Left ventricle myocardium superior (tissue), 1 donor: ENCODE results near the gene PATJ. TPM values are rescaled to one million over a fixed set of nuclear protein-coding genes. Genes with fewer than 3 reads are reported as not detected.
"Not testable (repeated sequence)": the region's sequence is repeated elsewhere in the genome, so short reads cannot be mapped to it uniquely, and the experiment has no call there.

Source experiments
- ATAC-seq: fragments of 200-7000 bp; cut with Tn5 transposase; one replicate; pipeline ENCODE4 v1.9.1; 2020; ENCODE audit warnings: mild to moderate bottlenecking, moderate library complexity
- DNase-seq: peaks from one replicate; pipeline ENCODE4 v3.0.0-alpha.2; 2020
- intact Hi-C: fragments of 100-400 bp; cut with micrococcal nuclease; formaldehyde crosslinking; loops from one replicate; pipeline ENCODE4 v1.11.0; 2022
- microRNA-seq: library from miRNA; unstranded; fragments of <30 nt; microRNA quantifications from one replicate; pipeline ENCODE4 v1.2.0, GENCODE V29; 2020; ENCODE audit warnings: borderline number of aligned reads
- total RNA-seq: library from RNA; stranded (reverse); fragmentation: NEBNext Ultra II Directional; extraction: Animal tissue kit (Norgen Biotek cat#: 25700); gene quantifications from one replicate; pipeline ENCODE4 v1.2.1, GENCODE V29; 2021
- donor health status: DM: no; HTN: yes; CAD: no; lungs with severe emphysema.

The PATJ gene
- total RNA-seq, 1 donor from 2014 or later, result 125 TPM

DNA sequence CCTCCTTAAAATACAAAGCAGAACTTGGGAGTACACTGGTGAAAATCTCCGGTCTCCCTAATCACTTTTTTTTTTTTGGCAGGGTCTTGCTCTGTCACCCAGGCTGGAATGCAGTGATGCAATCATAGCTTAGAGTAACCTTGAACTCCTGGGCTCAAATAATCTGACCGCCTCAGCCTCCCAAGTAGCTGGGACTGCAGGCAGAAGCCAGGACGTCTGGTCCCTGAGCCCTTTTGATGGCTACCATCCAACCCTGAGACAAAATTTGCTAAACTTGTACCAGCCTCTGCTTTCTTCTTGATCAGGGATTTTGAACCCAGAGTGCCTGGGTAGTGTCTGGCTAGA, 456.5 kb downstream of the PATJ start:
- DNase-seq, result no peak
- no peak for ATAC-seq
- intact Hi-C loops, result no loop called here

DNA sequence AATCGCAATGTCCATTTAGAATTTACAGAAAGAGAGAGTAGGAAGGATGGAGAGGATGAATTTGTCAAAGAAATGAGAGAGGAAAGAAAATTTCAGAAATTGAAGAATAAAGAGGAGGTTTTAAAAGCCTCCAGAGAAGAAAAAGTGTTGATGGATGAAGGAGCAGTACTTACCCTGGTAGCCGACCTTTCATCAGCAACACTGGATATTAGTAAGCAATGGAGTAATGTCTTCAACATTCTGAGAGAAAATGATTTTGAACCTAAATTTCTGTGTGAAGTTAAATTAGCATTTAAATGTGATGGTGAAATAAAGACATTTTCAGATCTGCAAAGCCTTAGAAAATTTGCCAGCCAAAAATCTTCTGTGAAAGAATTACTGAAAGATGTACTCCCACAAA, 464.9 kb downstream of the PATJ start:
- intact Hi-C loops, result no loop called here
- DNase-seq (no peak), ATAC-seq (no peak)

DNA sequence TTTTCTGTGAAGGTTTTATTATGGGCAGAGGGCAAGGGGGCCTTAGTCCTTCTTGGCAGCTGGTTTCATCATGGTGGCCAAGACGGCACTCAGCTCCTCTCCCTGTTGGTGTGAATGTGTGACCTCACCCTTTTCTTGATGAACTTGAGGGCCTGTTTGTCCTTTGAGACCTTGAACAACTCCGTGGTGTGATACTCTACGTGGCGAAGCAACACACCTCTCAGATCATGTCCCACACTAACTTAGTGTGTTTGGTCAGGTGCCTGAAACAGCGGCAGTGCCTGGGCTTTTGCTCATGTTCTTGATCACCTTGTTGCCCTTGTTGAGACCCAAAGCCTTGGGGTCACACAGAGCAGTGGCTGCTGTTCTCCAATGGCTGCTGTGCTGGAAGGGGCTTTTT, 465.8 kb downstream of the PATJ start:
- intact Hi-C loops, result no loop called here
- DNase-seq, result no peak
- ATAC-seq, result no peak

- intact Hi-C loops, result no loop called here
- ATAC-seq (no peak), DNase-seq (no peak)
These were observed 466.7 kb downstream of the PATJ start for GRCh38 chr1:62208970-62209369.

DNA sequence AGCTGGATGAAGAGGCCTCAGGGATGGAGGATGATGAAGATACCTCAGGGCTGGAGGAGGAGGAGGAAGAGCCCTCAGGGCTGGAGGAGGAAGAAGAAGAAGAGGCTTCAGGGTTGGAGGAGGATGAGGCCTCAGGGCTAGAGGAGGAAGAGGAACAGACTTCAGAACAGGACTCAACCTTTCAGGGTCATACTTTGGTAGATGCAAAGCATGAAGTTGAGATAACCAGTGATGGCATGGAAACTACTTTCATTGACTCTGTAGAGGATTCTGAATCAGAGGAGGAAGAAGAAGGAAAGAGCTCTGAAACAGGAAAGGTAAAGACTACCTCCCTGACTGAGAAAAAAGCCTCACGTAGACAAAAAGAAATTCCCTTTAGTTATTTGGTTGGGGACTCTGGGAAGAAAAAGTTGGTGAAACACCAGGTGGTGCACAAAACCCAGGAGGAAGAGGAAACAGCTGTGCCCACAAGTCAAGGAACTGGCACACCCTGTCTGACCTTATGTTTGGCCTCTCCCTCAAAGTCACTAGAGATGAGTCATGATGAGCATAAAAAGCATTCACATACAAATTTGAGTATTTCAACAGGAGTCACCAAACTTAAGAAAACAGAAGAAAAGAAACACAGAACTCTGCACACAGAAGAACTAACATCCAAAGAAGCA, 467.8 kb downstream of the PATJ start:
- intact Hi-C loops, result no loop called here
- ATAC-seq, result no peak
- no peak for DNase-seq

DNA sequence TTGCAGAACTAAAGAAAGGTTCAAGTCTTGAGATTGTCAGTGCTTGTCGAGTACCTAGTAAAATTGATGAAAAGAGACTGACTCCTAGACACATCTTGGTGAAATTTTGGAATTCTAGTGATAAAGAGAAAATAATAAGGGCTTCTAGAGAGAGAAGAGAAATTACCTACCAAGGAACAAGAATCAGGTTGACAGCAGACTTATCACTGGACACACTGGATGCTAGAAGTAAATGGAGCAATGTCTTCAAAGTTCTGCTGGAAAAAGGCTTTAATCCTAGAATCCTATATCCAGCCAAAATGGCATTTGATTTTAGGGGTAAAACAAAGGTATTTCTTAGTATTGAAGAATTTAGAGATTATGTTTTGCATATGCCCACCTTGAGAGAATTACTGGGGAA, 468.7 kb downstream of the PATJ start:
- intact Hi-C loops, result no loop called here
- DNase-seq, result no peak
- ATAC-seq, result no peak

DNA sequence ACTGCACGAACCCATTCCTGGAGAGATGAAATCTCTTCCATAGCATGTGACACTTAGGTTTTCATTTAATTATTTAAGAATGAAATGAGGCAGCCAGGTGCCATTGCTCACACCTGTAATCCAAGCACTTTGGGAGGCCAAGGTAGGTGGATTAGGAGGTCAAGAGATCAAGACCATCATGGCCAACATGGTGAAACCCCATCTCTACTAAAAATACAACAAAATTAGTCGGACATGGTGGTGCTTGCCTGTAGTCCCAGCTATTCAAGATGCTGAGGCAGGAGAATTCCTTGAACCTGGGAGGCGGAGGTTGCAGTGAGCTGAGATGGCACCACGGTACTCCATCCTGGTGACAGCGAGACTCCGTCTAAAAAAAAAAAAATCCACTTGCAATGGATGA, 470.1 kb downstream of the PATJ start:
- DNase-seq (no peak), ATAC-seq (no peak)
- intact Hi-C loops, result no loop called here

- no peak for DNase-seq
- no peak for ATAC-seq
- intact Hi-C loops, result no loop called here
These were observed 471.0 kb downstream of the PATJ start for GRCh38 chr1:62213075-62213914.

DNA sequence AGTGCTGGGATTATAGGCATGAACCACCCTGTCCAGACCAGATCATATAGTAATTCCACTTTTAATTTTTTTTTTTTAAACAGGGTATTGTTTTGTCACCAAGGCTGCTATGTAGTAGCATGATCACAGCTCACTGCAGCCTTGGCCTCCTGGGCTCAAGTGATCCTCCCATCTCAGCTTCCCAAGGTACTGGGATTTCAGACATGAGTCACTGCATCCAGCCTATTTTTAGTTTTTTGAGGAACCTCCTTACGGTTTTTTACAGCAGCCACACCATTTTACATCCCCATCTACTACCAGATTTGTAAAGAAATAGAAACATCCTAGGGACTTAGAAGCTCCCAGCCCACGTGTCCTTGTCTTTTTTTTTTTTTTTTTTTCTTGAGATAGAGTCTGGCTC, 476.3 kb downstream of the PATJ start:
- intact Hi-C loops, result no loop called here
- DNase-seq (no peak), ATAC-seq (no peak)

DNA sequence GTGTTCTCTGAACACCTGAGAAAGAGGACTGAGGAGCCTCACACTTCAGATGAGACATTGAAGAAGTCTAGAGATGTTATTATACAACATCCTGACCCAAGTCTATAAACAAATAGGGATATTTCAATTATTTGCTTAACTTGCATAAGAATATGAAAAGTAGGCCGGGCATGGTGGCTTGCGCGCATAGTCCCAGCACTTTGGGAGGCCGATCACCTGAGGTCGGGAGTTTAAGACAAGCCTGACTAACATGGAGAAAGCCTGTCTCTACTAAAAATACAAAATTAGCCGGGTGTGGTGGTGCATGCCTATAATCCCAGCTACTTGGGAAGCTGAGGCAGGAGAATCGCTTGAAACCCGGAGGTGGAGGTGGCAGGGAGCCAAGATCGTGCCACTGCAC, 478.2 kb downstream of the PATJ start:
- ATAC-seq, DNase-seq, intact Hi-C loops: not testable (repeated sequence)

DNA sequence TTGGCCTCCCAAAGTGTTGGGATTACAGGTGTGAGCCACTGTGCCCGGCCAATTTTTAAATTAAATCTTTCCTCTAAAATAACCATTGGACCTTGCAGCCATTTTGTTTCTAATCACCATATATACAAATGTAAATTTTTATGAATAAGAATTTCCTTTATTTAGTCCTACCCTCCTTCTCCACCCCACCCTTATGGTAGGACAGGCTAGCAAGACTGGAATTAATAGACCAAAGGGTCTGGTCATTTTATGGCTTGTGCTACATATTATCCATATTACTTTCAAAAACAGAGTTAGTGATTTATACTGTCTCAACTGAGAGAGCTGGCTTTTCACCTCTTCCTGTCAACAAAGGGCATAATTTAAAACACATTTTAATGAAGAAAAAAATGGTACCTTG, 478.9 kb downstream of the PATJ start:
- ATAC-seq (no peak), DNase-seq (no peak)
- intact Hi-C loops, result no loop called here

DNA sequence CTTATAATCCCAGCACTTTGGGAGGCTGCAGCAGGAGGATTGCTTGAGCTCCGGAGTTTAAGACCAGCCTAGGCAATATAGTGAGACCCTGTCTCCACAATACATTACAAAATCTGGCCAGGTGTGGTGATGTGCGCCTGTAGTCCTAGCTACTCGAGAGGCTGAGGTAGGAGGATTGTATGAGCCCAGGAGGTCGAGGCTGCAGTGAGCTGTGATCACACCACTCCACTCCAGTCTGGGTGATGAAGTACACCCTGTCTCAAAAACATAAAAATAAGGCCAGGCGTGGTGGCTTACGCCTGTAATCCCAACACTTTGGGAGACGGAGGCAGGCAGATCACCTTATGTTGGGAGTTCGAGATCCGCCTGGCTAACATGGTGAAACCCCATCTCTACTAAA, 480.0 kb downstream of the PATJ start:
- no peak for ATAC-seq
- intact Hi-C loops, result no loop called here
- DNase-seq, result no peak

DNA sequence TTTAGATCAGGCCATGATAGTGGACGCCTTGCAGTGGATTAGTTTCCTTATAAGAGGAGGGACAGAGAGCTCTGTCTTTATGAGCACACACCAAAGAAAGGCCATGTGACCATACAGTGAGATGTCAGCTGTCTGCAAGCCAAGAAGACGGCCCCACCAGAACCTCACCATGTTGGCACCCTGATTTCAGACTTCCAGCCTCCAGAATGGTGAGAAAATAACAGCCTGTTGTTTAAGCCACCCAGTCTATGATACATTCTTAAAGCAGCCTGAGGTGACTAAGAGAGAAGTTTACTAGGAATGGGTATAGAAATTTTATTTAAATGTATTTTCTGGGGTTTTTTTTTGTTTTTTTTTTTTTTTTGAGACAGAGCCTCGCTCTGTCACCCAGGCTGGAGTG, 481.9 kb downstream of the PATJ start:
- no peak for DNase-seq
- ATAC-seq, result no peak
- intact Hi-C loops, result no loop called here

DNA sequence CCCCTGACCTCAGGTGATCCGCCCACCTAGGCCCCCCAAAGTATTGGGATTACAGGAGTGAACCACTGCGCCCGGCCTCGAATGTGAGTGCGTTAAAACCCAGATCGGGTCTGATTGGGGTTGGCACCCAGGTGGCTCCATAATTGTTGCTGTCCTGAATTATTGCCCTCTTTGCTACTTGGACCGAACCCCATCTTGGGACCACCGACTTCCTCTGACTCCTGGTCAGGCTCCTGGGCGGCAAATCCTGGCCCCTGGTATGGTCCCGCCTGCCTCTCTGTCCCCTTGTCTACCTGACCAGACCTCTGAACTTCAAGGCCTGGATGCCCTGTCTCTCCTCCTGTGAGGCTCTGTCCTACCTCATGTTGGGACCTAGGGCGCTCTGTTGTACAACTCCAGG, 485.2 kb downstream of the PATJ start:
- no peak for DNase-seq
- no peak for ATAC-seq
- intact Hi-C loops, result no loop called here

Small RNAs within 50 kb of the gene (microRNA-seq; reads per million reads assigned to microRNA genes)
- gene MIR3116-1 (not detected), gene MIR3116-2 (not detected)

Other genes with a start within 250 kb of the PATJ start
- 33.0 TPM for gene TM2D1, start 17.3 kb upstream of the PATJ start, total RNA-seq